Hematopoietic multipotent progenitor cell treated with erythropoietin and hydrocortisone succinate and interleukin-3 and kit ligand, for 6 days (in vitro differentiated cells): ENCODE measurements around the gene UBXN7.
A peak's percentile ranks its signal among the peaks of the same experiment; 100 is the strongest.
"Not testable (repeated sequence)": the region's sequence is repeated elsewhere in the genome, so short reads cannot be mapped to it uniquely, and the experiment has no call there.

Source experiments
- DNase-seq: peaks from one replicate; pipeline ENCODE4 v3.0.0-alpha.2; 2015

Gene UBXN7

GRCh38 chr3:196351541-196351940, 80.7 kb downstream of the UBXN7 start:
- DNase-seq, result no peak

DNA sequence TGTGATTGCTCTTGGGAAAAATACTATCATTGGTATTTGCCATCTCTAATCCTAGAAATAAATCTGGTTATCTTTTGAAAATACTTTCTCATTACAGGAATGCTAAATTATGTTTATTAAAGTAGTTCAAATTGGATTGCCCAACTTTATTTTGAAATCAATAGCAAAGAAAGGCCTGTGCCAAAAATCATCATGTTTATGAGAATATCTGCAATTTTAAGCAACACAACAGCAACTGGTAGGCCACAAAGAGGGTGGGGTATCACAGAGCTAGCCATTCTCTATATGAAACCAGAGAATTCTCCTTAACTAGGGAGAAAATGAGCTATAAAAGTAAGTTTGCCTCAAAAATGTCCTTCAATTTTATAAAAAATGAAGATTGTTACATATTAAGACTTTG, 82.2 kb downstream of the UBXN7 start:
- no peak for DNase-seq

GRCh38 chr3:196348698-196349097, 83.5 kb downstream of the UBXN7 start:
- DNase-seq, result no peak

DNA sequence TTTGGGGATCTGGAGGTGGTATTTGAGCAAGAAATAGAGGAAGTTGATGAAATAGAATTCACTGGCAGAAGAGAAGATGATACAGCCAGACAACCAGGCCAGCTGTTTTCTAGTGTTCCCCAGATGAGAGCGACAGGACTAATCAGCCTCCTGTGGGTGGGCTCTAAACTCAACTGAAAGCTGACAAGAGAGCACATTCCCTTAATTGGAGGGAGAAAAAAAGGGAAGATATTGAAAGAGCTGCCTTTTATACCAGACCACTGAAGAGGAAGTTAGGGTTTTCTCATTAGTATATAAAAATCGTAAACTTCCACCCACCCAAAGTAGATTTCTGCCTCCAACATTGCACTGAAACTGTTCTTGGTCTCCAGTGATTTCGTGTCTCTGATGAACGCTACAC, 87.6 kb downstream of the UBXN7 start:
- peak; percentile 73 for DNase-seq

GRCh38 chr3:196343917-196344316, 88.3 kb downstream of the UBXN7 start:
- not testable (repeated sequence) for DNase-seq

DNA sequence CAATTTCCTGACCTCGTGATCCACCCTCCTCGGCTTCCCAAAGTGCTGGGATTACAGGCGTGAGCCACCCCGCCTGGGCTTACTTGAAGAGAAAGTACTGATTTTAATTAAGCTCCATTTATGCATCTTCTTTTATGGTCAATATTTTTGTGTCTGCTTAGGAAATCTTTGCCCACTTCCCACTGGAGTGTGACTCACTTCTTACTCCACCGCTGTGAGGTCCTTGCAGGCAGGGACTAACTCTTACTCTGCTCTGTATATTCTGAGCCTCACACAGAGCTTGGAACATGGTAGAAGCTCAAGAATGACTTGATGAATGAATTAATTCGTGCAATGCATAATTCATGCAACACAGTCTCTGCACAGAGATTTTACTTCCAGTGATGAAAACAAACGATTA, 91.1 kb downstream of the UBXN7 start:
- DNase-seq, result no peak

DNA sequence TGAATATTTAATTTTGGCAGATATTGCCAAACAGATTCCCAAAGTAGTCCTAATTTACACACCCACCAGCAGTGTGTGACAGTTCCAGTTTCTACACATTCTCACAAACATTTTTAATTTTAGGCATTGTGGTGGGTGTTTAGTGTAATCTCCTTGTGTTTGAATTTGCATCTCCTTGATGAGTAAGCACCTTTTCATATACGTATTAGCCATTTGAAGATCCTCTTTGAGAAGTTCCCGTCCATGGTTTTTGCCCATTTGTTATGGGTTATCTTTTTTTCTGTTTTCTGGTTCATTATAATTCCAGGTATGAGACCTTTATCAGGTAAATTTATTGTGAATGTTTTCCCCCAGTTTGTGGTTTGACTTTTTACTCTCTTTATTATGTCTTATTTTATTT, 91.8 kb downstream of the UBXN7 start:
- DNase-seq, result no peak

- DNase-seq, result peak; percentile 70
These were observed 92.6 kb downstream of the UBXN7 start for GRCh38 chr3:196339493-196340254.

GRCh38 chr3:196339044-196339443, 93.2 kb downstream of the UBXN7 start:
- DNase-seq, result no peak

DNA sequence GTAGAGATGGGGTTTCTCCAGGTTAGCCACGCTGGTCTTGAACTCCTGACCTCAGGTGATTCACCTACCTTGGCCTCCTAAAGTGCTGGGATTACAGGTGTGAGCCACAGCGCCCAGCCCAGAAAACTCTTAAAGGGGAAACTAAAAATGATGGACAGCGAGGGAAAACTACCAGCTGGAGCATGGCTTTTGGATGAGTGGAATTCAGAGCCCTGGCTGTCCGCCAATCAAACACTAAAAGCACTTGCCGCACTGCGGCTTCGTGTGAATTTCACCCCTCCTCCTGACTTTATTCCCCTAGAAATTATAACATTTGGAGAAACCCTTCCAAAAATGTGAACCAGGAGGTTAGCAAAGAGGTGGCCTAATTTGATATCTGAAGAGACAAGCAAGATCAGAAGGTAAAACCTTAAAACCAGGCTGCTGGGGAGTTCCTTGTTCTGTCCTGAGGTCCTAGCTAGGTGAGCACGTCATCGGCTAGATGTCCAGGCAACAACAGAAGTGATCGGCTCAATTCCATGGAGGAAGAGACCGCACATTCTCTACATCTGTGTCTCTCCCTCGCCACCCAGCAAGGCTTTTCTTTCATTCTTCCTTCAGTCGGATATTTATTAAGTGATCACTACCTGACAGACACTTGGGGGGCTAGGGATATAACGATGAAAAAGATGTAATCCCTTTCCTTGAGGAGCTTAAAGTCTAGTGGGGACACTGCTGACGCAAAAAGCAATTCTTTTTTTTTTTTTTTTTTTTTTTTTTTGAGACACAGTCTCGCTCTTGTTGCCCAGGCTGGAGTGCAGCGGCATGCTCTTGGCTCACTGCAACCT, 95.7 kb downstream of the UBXN7 start:
- no peak for DNase-seq

- DNase-seq, result no peak
These were observed 96.7 kb downstream of the UBXN7 start for GRCh38 chr3:196335503-196335948.

GRCh38 chr3:196334982-196335381, 97.2 kb downstream of the UBXN7 start:
- no peak for DNase-seq

DNA sequence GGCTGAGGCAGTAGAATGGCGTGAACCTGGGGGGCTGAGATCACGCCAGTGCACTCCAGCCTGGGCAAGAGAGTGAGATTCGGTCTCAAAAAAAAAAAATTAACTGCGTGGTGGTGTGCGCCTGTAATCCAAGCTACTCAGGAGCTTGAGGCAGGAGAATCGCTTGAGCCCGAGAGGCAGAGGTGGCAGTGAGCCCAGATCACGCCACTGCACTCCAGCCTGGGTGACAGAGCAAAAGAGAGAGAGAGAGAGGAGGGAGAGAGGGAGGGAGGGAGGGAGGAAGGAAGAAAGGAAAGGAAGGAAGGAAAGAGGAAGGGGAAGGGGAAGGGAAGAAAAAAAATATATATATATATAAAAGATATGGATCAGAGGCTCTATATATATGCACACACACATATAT, 100.1 kb downstream of the UBXN7 start:
- no peak for DNase-seq

GRCh38 chr3:196327405-196327804, 104.8 kb downstream of the UBXN7 start:
- DNase-seq, result no peak

GRCh38 chr3:196326936-196327335, 105.3 kb downstream of the UBXN7 start:
- no peak for DNase-seq

GRCh38 chr3:196323691-196324090, 108.5 kb downstream of the UBXN7 start:
- peak; percentile 71 for DNase-seq

- no peak for DNase-seq
These were observed 109.2 kb downstream of the UBXN7 start for GRCh38 chr3:196323016-196323415.

GRCh38 chr3:196321162-196321561, 111.1 kb downstream of the UBXN7 start:
- DNase-seq, result no peak

DNA sequence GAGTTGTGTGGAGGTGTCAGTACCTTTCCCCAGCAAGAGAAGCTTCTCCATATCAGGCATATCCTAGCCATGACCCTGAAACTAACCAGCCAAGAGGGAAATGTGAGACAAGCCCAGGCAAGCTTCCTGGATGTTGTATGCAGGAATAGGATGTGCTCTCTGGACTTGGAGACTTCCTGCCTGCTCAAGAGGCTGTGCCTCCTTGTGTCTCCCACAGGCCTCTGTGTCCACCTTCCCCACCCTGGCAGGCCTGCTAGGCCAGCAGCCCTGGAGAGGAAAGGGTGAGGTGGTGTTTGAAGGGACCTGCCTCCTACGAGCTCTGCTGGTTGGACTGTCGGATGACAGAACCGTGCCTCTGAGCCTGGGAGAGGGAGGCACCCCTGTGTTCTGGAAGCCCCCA, 112.1 kb downstream of the UBXN7 start:
- no peak for DNase-seq

DNA sequence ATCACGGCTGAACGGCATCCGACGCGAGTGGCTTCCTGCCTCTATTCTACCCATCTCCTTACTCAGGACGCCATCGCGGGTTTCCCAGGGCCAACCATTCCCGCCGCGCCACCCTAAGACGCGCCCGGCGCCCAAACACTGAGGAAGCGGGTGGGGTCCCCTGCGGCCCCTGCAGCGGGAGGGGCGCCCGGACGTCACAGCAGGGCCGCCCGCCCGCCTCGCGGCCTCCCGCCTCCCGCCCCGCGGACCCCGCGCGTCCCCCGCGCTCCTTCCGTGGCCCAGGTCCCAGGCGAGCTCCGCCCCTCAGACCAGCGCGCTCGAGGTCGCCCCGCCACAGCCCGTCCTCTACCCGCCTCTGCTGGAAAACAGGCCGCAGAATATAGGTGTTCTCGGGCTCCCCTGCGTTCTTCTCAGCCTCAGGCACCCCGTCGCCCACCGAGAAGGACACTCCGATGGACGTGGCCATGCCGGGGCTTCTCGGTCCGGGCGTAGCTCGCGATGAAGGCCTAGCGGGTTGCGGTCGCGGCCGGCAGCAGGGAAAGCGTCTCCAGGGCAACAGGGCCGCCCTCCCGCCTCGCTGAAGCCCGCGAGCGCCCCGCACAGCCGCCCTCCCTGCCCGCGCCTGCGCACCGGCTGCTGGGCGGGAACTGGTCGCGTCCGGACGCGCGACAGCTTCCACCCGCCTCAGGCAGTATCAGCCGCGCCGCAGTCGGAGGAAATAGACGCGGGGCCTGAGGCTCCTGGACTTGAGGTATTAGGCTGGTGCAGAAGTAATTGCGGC, 114.3 kb downstream of the UBXN7 start, which contains the start of gene DYNLT2B:
Gene DYNLT2B (minus strand): TSS at position 554 of the 781 bp plus-strand sequence. CDS start 88 bp downstream, at position 466.
- peak; percentile 93 for DNase-seq

DNA sequence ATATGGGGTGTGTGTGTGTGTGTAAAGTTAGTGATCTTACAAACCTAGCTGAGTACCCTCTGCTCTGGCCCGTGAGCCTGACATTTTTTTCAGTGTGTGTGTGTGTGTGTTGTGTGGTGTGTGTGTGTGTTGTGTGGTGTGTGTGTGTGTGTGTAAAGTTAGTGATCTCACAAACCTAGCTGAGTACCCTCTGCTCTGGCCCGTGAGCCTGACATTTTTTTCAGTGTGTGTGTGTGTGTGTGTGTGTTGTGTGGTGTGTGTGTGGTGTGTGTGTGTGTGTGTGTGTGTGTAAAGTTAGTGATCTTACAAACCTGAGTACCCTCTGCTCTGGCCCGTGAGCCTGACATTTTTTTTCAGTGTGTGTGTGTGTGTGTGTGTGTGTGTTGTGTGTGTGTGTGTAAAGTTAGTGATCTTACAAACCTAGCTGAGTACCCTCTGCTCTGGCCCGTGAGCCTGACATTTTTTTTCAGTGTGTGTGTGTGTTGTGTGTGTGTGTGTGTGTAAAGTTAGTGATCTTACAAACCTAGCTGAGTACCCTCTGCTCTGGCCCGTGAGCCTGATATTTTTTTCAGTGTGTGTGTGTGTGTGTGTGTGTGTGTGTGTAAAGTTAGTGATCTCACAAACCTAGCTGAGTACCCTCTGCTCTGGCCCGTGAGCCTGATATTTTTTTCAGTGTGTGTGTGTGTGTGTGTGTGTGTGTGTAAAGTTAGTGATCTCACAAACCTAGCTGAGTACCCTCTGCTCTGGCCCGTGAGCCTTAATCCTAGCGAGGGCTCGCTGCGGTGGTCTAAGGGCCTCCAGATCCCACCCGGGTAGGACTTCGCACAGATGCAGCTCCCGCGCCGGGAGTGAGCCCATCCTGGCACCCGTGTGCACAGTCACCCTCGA, 115.2 kb downstream of the UBXN7 start:
- DNase-seq, result not testable (repeated sequence)

- DNase-seq, result no peak
These were observed 116.4 kb downstream of the UBXN7 start for GRCh38 chr3:196315821-196316220.
